GM12878 (cell line): ENCODE data around the gene RAP1GAP2. TPM values are rescaled to one million over a fixed set of nuclear protein-coding genes. Genes with fewer than 3 reads are reported as not detected.

Experiments
- ATAC-seq: fragments of 200-7000 bp; cut with Tn5 transposase; 3 replicates; pipeline ENCODE4 v1.9.1; 2020; ENCODE audit warnings: mild to moderate bottlenecking, moderate library complexity
- BruUV-seq: library from RNA; stranded (reverse); fragments of 400-500 nt; replicated peaks from 2 replicates; lab custom pipeline; 2021; lab: Mats Ljungman, UMichigan
- CTCF ChIA-PET: fragments of 300-600 bp; sonication (Branson Sonifier 250); formaldehyde crosslinking; extraction: SDS; loops from one replicate; lab custom pipeline; 2021; ENCODE audit warnings: inconsistent platforms; lab: Yijun Ruan, JAX
- POLR2A ChIA-PET: fragments of 350-600 bp; formaldehyde crosslinking; extraction: SDS; loops from one replicate; lab custom pipeline; 2021; ENCODE audit warnings: inconsistent platforms; lab: Charles Lee
- RAD21 ChIA-PET: fragments of 300-600 bp; sonication (Branson Sonifier 250); formaldehyde crosslinking; loops from one replicate; lab custom pipeline; 2023; ENCODE audit warnings: antibody characterized with exemption; ENCODE audit not compliant: unreplicated experiment; lab: Charles Lee
- SMC1A ChIA-PET: fragments of 300-600 bp; sonication (Branson Sonifier 250); formaldehyde crosslinking; loops from one replicate; lab custom pipeline; 2023; ENCODE audit not compliant: unreplicated experiment, uncharacterized antibody; lab: Charles Lee
- DNase-seq: peaks from one replicate; pipeline ENCODE4 v3.0.0-alpha.2; 2011; ENCODE audit warnings: low read depth, low spot score
- FAIRE-seq: peaks from 3 replicates; lab custom pipeline; 2011; peaks lifted over from hg19 to GRCh38; lab: Jason Lieb, UNC
- H2AFZ ChIP-seq: 2 replicates; pipeline ENCODE4 v1.6.0; 2011; ENCODE audit warnings: low read depth, low read length, control low read depth; ENCODE audit not compliant: control insufficient read depth
- H3K27ac ChIP-seq: 2 replicates; pipeline ENCODE4 v1.5.1; 2011; ENCODE audit warnings: control low read depth; ENCODE audit not compliant: control insufficient read depth, insufficient read depth
- H3K27me3 ChIP-seq, 2 experiments: replicated peaks in 1 of 2; 2 replicates each; pipeline versions ENCODE4 v1.6.0 to v1.6.1; 2011; ENCODE audit warnings: low read length in 1 of 2; ENCODE audit not compliant: control insufficient read depth in 2 of 2, insufficient read depth in 2 of 2
- H3K36me3 ChIP-seq, 2 experiments: 2 replicates each; pipeline ENCODE4 v1.5.1; 2011; ENCODE audit warnings: low read length in 1 of 2; ENCODE audit not compliant: control insufficient read depth in 2 of 2, insufficient read depth in 2 of 2
- H3K4me1 ChIP-seq: 2 replicates; pipeline ENCODE4 v1.6.1; 2011; ENCODE audit warnings: mild to moderate bottlenecking, low read length, moderate library complexity, mixed read lengths; ENCODE audit not compliant: control insufficient read depth, insufficient read depth
- H3K4me2 ChIP-seq: 2 replicates; pipeline ENCODE4 v1.6.0; 2011; ENCODE audit warnings: control low read depth; ENCODE audit not compliant: control insufficient read depth, insufficient read depth
- H3K4me3 ChIP-seq: fragments of 200-600 bp; sonication (generic); 2 replicates; pipeline ENCODE4 v1.5.1; 2016
- H3K79me2 ChIP-seq: 2 replicates; pipeline ENCODE4 v1.6.0; 2011; ENCODE audit warnings: low read length; ENCODE audit not compliant: control insufficient read depth, insufficient read depth
- H3K9ac ChIP-seq: 2 replicates; pipeline ENCODE4 v1.8.0; 2011; ENCODE audit warnings: low read length, control low read depth, mixed read lengths; ENCODE audit not compliant: control insufficient read depth, insufficient read depth
- H3K9me3 ChIP-seq: replicated peaks from 3 replicates; pipeline ENCODE4 v1.5.1; 2011; ENCODE audit warnings: mild to moderate bottlenecking, low read length; ENCODE audit not compliant: control insufficient read depth, insufficient read depth
- H4K20me1 ChIP-seq: 2 replicates; pipeline ENCODE4 v1.6.0; 2011; ENCODE audit not compliant: control insufficient read depth, insufficient read depth
- BHLHE40 ChIP-seq, 2 experiments: fragments of 450-650 bp in 1 of 2; IDR thresholded peaks; 2 replicates each; pipeline ENCODE4 v1.6.1; 2011 to 2017; ENCODE audit warnings: low read depth in 2 of 2, borderline replicate concordance in 1 of 2, improper control_type of control experiment in 1 of 2, low read length in 1 of 2, mild to moderate bottlenecking in 1 of 2
- FOS ChIP-seq: IDR thresholded peaks from 3 replicates; pipeline ENCODE4 v1.6.1; 2011; ENCODE audit warnings: borderline replicate concordance; ENCODE audit not compliant: insufficient read length; ENCODE audit errors: extremely low read depth
- GABPA ChIP-seq: IDR thresholded peaks from 2 replicates; pipeline ENCODE4 v1.6.1; 2014; ENCODE audit warnings: antibody characterized with exemption, low read depth, mild to moderate bottlenecking, inconsistent platforms
- MXI1 ChIP-seq: fragments of 150-350 bp; IDR thresholded peaks from 2 replicates; pipeline ENCODE4 v1.6.1; 2011; ENCODE audit warnings: low read depth, mild to moderate bottlenecking, inconsistent platforms, low read length, improper control_type of control experiment
- MYC ChIP-seq: IDR thresholded peaks from 2 replicates; pipeline ENCODE4 v1.6.1; 2011; ENCODE audit warnings: mild to moderate bottlenecking, low read length, moderate library complexity, inconsistent platforms; ENCODE audit not compliant: insufficient read depth, insufficient replicate concordance, insufficient read length, severe bottlenecking
- RCOR1 ChIP-seq: conservative IDR thresholded peaks from 2 replicates; pipeline ENCODE4 v1.6.1; 2012; ENCODE audit warnings: low read depth, low read length, improper control_type of control experiment
- REST ChIP-seq: IDR thresholded peaks from 2 replicates; pipeline ENCODE4 v1.6.1; 2012; ENCODE audit warnings: mild to moderate bottlenecking, low read depth, low read length
- TCF12 ChIP-seq: IDR thresholded peaks from 2 replicates; pipeline ENCODE4 v1.6.1; 2011; ENCODE audit warnings: low read depth, mild to moderate bottlenecking, low read length
- YY1 ChIP-seq: IDR thresholded peaks from 2 replicates; pipeline ENCODE4 v1.6.1; 2011; ENCODE audit warnings: low read depth, mild to moderate bottlenecking, low read length
- WGBS: methylation state at CpG from one replicate; pipeline ENCODE4 v1.1.6; 2016; ENCODE audit warnings: low lambda C conversion rate; ENCODE audit not compliant: insufficient replicate concordance, insufficient coverage; ENCODE audit errors: missing lambda C conversion rate; 5-methylcytosine and 5-hydroxymethylcytosine counted together
- in situ Hi-C: fragments of 300-500 bp; cut with MboI; formaldehyde crosslinking; loops from 9 replicates; pipeline ENCODE4 v1.14.3; 2018; ENCODE audit warnings: mixed read lengths
- intact Hi-C: fragments of 100-400 bp; cut with micrococcal nuclease; formaldehyde crosslinking; loops from one replicate; pipeline ENCODE4 v1.14.2; 2022; ENCODE audit not compliant: unreplicated experiment
- polyA plus RNA-seq, 11 experiments: library from polyadenylated mRNA; depleted of rRNA in 4 of 11; unstranded in 6 of 11; stranded (reverse) in 5 of 11; fragments of >200 nt; fragmentation: Nextera tagmentation in 4 of 11; fragmentation: Illumina TruSeq in 1 of 11; extraction: Ambion mirVana in 4 of 11; extraction: Trizol in 1 of 11; gene quantifications; 1 replicate in 1 of 11; 2 replicates in 10 of 11; pipeline versions ENCODE4 v1.2.1 to v1.2.3, GENCODE V29; 2011 to 2016; ENCODE audit warnings: inconsistent platforms in 2 of 11, missing spikeins in 2 of 11, low read depth in 1 of 11
- total RNA-seq, 4 experiments: library from RNA; depleted of rRNA in 3 of 4; stranded (reverse); fragments of >200 nt in 3 of 4; fragmentation: Illumina TruSeq in 1 of 4; extraction: Trizol in 1 of 4; gene quantifications; 2 replicates each; pipeline versions ENCODE4 v1.2.1 to v1.2.3, GENCODE V29; 2013 to 2021
- TF ChIP-seq, protein P1 (sequence below): IDR thresholded peaks from 2 replicates; pipeline ENCODE4 v1.6.1; 2012; ENCODE audit warnings: low read depth, low read length, improper control_type of control experiment

Gene RAP1GAP2
- total and polyA plus RNA-seq, 10 of the 15 experiments (the other 5 are each of a cell fraction or from before 2014, with no cell fraction given) = 0.03 to 0.95 (median 0.49) TPM; not detected in 2

- no TSS peak for BruUV-seq
- no peaks in the 10 kb centered on the region for H3K9me3 ChIP-seq
- 0 out of 2 replicates have a peak, but pooled peaks cover 3% of the 10 kb centered on the region for H4K20me1 ChIP-seq
- peaks cover 0 to 3% of the 10 kb centered on the region in 2 experiments; a peak in 2 of 4 replicates for H3K27me3 ChIP-seq
- H3K4me1 ChIP-seq = no peaks in the 10 kb centered on the region
- no peak for DNase-seq
- H3K36me3 ChIP-seq = no peaks in the 10 kb centered on the region
- intact Hi-C loops = no loop called here
- in situ Hi-C loops = no loop called here
- H3K9ac ChIP-seq = no peak within 1 kb of the TSS
- SMC1A ChIA-PET = no interaction called here
- H3K79me2 ChIP-seq = no peaks in the 10 kb centered on the region
- POLR2A ChIA-PET = no interaction called here
- H3K27ac ChIP-seq = no peak within 1 kb of the TSS
- WGBS = 8% methylated on average over 13 of the region's 76 CpGs
- CTCF ChIA-PET = no interaction called here
- no peak for ATAC-seq
- FAIRE-seq = no peak
- no peak within 1 kb of the TSS for H2AFZ ChIP-seq
- 0 out of 2 replicates have a peak within 1 kb of the TSS, but pooled peaks have one; percentile 26 for H3K4me2 ChIP-seq
- TF ChIP-seq GABPA (no peak), MYC (no peak), FOS (no peak)
- H3K4me3 ChIP-seq = no peak within 1 kb of the TSS
- RAD21 ChIA-PET = no interaction called here
Observed at GRCh38 chr17:2749058-2749783, 47.0 kb upstream of the RAP1GAP2 start, which contains the start of gene CCDC92B. Gene CCDC92B (minus strand): TSS chr17:2749652. CDS start chr17:2735145, 14,507 bp downstream.

- H3K4me2 ChIP-seq = 0 out of 2 replicates have a peak overlapping the region, but pooled peaks have one; percentile 26
- TF ChIP-seq, protein P1, sequence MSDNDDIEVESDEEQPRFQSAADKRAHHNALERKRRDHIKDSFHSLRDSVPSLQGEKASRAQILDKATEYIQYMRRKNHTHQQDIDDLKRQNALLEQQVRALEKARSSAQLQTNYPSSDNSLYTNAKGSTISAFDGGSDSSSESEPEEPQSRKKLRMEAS = 0 out of 2 replicates have a peak, but pooled peaks have one; percentile 31
- TF ChIP-seq MXI1 = peak; percentile 61; the same call in 1 of the 2 replicates
- 0 out of 2 replicates have a peak, but pooled peaks have one; percentile 11 for TF ChIP-seq TCF12
- peak; percentile 91; the same call in 1 of the 2 replicates for TF ChIP-seq RCOR1
- TF ChIP-seq BHLHE40 (IDR thresholded peaks at IDR 0.05; ENCODE audit: borderline replicate concordance in 1 of 2, low read depth in 2 of 2, low read length in 1 of 2) = peak in 1 of 2 experiments; percentile 4; a peak in 1 of 4 replicates
- peak; percentile 100 for TF ChIP-seq REST
- TF ChIP-seq YY1 = 0 out of 2 replicates have a peak, but pooled peaks have one; percentile 19
Observed at GRCh38 chr17:2749784-2750181, 46.5 kb upstream of the RAP1GAP2 start.

More at GRCh38 chr17:2749784-2750181, 46.5 kb upstream of the RAP1GAP2 start:
- ATAC-seq (peak; percentile 99), FAIRE-seq (no peak), DNase-seq (peak; percentile 4)
- H3K27ac ChIP-seq = no peak overlapping the region
- 0 out of 2 replicates have a peak, but pooled peaks cover 3% of the 10 kb centered on the region for H4K20me1 ChIP-seq
- RAD21 ChIA-PET = no interaction called here
- POLR2A ChIA-PET = no interaction called here
- no peaks in the 10 kb centered on the region for H3K79me2 ChIP-seq
- BruUV-seq = no TSS peak
- SMC1A ChIA-PET = no interaction called here
- intact Hi-C loops (no loop called here), in situ Hi-C loops (no loop called here)
- H2AFZ ChIP-seq = no peak overlapping the region
- H3K9me3 ChIP-seq = no peaks in the 10 kb centered on the region
- no peak overlapping the region for H3K4me3 ChIP-seq
- WGBS = 7% methylated on average over 16 of the region's 35 CpGs
- H3K36me3 ChIP-seq = no peaks in the 10 kb centered on the region
- no peak overlapping the region for H3K9ac ChIP-seq
- CTCF ChIA-PET = no interaction called here
- H3K4me1 ChIP-seq = no peaks in the 10 kb centered on the region
- peaks cover 0 to 3% of the 10 kb centered on the region in 2 experiments; a peak in 2 of 4 replicates for H3K27me3 ChIP-seq
